ENCODE data around the gene PLA2G2F.
"Not testable (repeated sequence)": the region's sequence is repeated elsewhere in the genome, so short reads cannot be mapped to it uniquely, and the experiment has no call there.

The PLA2G2F gene

DNA sequence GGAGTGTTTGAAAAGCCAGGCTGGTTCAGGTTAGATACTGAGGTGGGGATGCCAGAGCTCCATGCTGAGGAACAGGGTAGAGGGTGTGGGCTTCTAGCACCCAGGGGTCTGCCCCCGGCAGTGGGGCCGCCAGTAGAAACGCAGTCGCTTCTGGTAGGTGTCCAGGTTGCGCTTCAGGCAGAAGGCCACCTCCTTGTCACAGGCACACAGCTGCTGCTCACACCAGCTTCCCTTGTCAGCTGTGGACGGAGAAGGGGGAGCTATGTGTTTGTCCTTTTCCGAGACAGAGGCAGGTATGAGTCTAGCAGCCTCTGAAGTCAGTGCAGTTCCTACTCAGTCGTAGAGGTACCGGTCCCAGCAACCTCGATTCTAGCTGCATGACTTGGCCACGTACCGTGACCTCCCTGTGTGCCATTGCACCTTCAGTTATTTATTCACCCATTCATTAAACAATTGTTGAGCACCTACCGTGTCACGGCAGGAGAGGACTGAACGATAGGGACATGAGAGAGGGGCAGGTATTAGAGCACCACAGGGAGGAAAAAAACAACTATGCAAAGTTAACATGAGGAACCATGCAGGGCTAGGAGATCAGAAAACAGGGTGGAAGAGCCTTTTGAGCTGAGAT is 25.0 kb upstream of the PLA2G2F start:
- DNase-seq (ENCODE audit: low read depth in 2 of 2), result no peak

DNA sequence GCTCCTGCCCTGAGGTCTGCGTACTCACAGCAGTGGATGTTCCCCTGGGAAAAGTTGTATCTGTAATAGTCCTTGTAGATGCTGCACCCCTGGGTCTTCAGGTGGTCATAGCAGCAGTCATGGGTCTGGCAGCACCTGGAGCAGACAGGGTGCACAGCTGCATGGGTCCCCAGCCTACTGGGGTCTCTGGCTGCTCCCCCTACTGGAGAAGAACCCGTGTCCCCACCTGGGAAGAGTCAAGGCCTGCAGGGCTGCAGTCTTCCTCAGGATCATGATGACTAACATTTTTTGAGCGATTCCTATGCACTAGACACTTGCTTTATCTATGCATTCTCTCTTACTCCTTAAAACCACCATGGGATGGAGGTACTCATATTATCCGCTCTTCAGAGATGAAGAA is 23.6 kb upstream of the PLA2G2F start:
- no peak for DNase-seq (ENCODE audit: low read depth in 2 of 2)

GRCh38 chr1:20115916-20116315 is 23.2 kb upstream of the PLA2G2F start:
- no peak for DNase-seq (ENCODE audit: low read depth in 2 of 2)

DNA sequence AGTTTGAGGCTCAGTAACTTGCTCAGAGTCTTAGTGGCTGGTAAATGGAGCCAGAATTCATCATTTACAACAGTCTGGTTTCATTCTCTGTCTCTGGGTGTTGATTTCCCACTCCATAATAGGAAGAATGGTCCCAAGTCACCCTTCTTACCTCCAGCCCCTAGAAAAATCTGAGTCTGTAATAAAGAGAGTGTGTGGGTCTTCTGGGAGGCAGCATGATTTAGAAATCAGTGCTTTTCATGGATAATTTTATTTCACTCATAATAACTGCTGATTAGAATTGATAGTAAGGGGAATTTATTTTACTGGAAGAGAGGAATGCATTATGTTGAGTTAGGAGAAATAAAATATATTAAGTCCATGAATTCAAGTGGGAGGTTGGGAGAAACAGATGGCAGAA is 21.9 kb upstream of the PLA2G2F start:
- DNase-seq (ENCODE audit: low read depth in 2 of 2), result no peak

DNA sequence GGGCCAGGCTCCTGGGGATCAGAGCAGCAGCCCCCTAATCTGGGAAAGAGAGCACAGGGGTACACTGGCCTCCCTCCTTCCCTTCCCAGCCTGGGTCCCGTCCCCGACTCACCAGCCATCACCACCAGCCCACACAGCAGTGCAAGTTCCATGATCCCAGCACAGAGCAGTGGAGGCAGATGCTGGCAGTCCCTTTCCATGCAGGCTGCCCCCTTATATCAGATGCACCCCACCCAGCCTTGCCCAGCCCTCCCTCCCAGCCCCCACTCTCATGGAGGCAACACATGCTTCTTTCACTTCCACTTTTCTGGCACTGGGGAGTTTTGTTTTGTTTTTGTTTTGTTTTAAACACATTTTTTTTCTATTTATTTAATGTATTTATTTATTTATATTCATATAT is 19.8 kb upstream of the PLA2G2F start, which contains the start of gene PLA2G2D:
TSS of gene PLA2G2D (minus strand) at position 190 of the 400 bp plus-strand sequence. CDS start at position 152, 38 bp downstream.
- no peak for DNase-seq (ENCODE audit: low read depth in 2 of 2)

- DNase-seq (ENCODE audit: low read depth in 2 of 2), result no peak
Measured at GRCh38 chr1:20120796-20121195, 18.3 kb upstream of the PLA2G2F start.

- no peak for DNase-seq (ENCODE audit: low read depth in 2 of 2)
Measured at GRCh38 chr1:20123722-20124455, 15.2 kb upstream of the PLA2G2F start.

- DNase-seq (ENCODE audit: low read depth in 2 of 2), result no peak
Measured at GRCh38 chr1:20124456-20125057, 14.6 kb upstream of the PLA2G2F start.

GRCh38 chr1:20125100-20125499 is 14.0 kb upstream of the PLA2G2F start:
- DNase-seq (ENCODE audit: low read depth in 2 of 2), result no peak

GRCh38 chr1:20126041-20126805 is 12.9 kb upstream of the PLA2G2F start:
- no peak for DNase-seq (ENCODE audit: low read depth in 2 of 2)

GRCh38 chr1:20126806-20127440 is 12.2 kb upstream of the PLA2G2F start:
- DNase-seq (ENCODE audit: low read depth in 2 of 2), result no peak

- not testable (repeated sequence) for DNase-seq (ENCODE audit: low read depth in 2 of 2)
Measured at GRCh38 chr1:20130518-20130917, 8.6 kb upstream of the PLA2G2F start.

- no peak for DNase-seq (ENCODE audit: low read depth in 2 of 2)
Measured at GRCh38 chr1:20134995-20135394, 4.1 kb upstream of the PLA2G2F start.

DNA sequence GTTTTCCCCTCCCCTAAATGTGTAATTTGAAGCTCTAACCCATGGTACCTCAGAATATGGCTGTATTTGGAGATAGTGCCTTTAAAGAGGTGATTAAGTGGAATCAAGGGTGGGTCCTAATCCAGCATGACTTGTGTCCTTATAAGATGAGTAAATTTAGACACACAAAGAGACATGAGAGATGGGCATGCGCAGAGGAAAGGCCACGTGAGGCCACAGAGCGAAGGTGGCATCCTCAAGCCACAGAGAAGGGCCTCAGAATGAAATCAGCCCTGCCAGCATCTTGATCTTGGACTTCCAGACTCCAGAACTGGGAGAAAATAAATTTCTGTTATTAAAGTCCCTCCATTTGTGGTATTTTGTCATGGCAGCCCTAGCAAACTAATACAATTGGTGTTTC is 2.9 kb upstream of the PLA2G2F start:
- no peak for DNase-seq (ENCODE audit: low read depth in 2 of 2)

DNA sequence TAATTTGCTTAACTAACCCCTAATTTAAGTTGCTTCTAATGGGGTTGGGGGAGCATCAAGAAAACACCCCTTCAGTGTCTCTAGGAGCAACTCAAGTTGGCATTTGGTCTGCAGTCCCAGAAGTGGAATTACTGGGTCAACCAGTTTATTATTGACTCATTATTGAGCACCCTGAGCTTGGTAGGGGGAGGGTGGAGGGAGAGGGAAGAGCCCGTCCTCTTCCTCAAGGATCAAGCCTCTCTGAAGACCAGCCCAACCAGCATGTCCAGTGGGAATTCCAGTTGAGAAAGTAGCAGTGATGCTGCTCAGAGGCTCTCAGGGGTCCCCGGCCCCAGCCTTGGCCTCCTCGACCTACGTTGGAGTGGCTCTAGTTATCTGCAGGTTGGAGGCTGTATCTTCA is 2.1 kb upstream of the PLA2G2F start:
- no peak for DNase-seq (ENCODE audit: low read depth in 2 of 2)

- DNase-seq (ENCODE audit: low read depth in 2 of 2), result no peak
Measured at GRCh38 chr1:20137604-20138003, 1.5 kb upstream of the PLA2G2F start.

- DNase-seq (ENCODE audit: low read depth in 2 of 2), result no peak
Measured at GRCh38 chr1:20138346-20138745, 777 bp upstream of the PLA2G2F start.

DNA sequence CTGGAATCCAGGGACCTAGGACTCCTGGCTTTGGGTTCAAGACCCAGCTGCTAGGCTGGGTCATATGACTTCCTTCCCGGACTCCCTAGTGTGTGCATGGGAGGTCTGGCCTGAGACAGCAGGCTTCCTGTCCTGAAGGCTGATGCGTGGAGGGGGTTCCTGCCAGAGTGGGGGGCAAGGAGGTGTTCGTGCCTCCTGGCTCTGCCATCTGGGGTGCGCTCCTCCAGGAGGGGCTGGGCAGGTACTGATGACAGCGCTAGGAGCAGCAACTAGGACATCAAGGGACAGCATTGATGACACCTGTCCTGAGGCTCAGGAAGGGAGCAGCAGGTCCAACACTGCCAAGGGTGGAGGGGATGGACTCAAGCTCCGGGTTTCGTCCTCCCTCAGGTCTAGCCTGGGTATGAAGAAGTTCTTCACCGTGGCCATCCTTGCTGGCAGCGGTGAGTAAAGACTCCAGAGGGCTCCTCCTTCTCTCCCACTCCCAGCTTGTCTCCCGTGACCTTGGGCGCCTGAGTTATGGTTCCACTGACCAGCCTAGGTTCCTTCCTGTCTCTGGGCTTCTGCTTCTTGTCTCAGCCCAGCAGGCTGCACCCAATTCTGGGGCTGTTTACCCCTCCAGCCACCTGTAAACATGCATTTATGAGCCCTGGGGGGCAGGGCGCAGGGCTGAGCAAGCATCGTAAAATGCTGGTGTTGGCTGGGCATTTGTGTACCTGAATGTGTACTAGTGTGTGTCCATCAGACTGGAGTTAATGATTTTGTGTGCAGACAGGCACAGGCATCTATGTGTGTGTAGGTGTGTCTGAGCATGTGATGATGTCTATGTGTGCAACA is 871 bp downstream of the PLA2G2F start:
- no peak for DNase-seq (ENCODE audit: low read depth in 2 of 2)

DNA sequence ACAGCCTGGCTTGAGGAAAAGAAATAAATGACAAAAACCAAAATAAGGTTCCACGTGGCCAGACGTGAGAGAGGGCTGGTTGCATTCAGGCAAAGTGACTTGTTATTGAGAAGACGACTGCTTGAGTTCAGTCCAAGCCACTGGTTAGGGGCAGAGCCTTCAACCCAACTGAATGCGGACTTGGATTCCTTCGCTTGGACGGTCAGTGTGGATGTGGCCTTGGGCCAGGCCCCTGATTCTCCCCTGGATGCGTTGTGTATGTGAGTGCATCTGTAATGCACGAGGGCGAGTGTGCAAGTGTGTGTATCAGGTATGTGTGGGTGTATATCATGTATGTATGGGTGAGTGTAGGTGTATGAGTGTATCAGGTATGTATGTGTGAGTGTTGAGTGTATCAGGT is 1.9 kb downstream of the PLA2G2F start:
- no peak for DNase-seq (ENCODE audit: low read depth in 2 of 2)

GRCh38 chr1:20141466-20141865 is 2.3 kb downstream of the PLA2G2F start:
- DNase-seq (ENCODE audit: low read depth in 2 of 2), result no peak

All from activated CD8-positive, alpha-beta memory T cell treated with anti-CD3 and anti-CD28 coated beads for 4 hours (primary cell).